Measurements from ENCODE around the gene GNAZ.

GNAZ gene

DNA sequence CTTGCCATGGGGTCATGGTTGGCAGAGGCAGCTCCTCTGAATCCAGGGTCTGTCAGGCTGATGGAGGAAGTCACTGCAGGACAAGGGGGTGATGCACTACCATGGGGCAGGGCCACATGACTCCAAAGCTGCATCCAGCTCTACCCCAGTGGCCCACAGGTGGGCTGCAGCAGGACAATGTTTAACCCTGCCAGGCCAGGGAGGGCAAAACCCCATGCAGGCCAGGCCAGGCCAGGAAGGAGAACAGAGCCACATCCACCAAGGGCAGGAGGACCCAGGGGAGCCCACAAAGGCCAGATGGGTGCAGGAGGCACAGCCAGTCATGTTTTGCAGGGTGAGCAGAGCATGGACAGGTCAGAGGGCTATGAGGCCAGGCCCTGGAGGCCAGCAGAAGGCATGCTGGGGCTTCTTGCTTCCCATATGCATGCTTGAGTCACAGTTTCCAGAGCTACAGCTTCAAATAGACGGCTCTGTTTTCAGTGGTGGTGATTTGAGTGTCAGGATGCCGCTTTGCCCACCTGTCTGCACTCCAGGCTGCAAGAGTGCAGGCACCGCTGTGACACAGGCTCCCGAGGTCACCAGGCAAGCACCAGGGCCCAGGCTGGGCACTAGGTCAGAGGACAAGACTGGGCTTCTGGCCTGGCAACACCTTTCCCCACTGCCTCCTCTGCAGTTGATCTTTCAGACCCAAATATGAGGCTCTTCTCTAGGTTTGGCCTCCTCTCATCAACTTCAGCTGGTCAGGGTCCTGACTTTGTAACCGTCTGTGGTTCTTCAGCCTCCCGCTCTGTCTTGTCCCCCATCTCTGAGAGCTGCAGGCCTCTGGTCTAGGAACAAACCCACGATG, 48.6 kb downstream of the GNAZ start:
- no peak for TF ChIP-seq CTCF (IDR thresholded peaks at IDR 0.05; ENCODE audit: extremely low read depth, missing control alignments)
- no peak for DNase-seq (ENCODE audit: low spot score)

GRCh38 chr22:23119494-23120414, 49.4 kb downstream of the GNAZ start:
- no peak for TF ChIP-seq CTCF (IDR thresholded peaks at IDR 0.05; ENCODE audit: extremely low read depth, missing control alignments)
- DNase-seq (ENCODE audit: low spot score) = peak; percentile 32

- DNase-seq (ENCODE audit: low spot score) = no peak
- no peak for TF ChIP-seq CTCF (IDR thresholded peaks at IDR 0.05; ENCODE audit: extremely low read depth, missing control alignments)
Measured at GRCh38 chr22:23120415-23120899, 50.1 kb downstream of the GNAZ start.

DNA sequence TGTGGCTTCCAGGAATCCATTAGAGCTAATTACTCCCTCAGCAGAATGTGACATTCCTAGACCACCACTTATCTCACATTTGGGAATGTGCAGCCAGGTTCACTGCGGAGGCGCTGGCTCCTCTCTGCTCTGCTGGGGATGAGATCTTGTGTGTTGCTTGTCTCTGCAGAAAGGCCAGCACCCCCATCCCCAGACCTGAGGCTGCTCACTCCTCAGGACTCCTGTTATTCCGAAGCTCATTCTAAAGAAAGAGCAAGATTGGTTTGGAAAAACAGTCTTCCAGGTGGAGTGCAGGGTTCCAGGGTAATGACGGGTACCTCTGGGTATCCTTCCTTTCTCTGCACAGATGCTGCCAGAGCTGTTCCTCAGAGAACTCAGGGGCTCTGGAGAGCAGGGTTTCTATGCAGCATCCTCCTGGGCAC, 50.7 kb downstream of the GNAZ start:
- TF ChIP-seq CTCF (IDR thresholded peaks at IDR 0.05; ENCODE audit: extremely low read depth, missing control alignments) = no peak
- DNase-seq (ENCODE audit: low spot score) = no peak

GRCh38 chr22:23121424-23121823, 51.1 kb downstream of the GNAZ start:
- DNase-seq (ENCODE audit: low spot score) = no peak
- no peak for TF ChIP-seq CTCF (IDR thresholded peaks at IDR 0.05; ENCODE audit: extremely low read depth, missing control alignments)

DNA sequence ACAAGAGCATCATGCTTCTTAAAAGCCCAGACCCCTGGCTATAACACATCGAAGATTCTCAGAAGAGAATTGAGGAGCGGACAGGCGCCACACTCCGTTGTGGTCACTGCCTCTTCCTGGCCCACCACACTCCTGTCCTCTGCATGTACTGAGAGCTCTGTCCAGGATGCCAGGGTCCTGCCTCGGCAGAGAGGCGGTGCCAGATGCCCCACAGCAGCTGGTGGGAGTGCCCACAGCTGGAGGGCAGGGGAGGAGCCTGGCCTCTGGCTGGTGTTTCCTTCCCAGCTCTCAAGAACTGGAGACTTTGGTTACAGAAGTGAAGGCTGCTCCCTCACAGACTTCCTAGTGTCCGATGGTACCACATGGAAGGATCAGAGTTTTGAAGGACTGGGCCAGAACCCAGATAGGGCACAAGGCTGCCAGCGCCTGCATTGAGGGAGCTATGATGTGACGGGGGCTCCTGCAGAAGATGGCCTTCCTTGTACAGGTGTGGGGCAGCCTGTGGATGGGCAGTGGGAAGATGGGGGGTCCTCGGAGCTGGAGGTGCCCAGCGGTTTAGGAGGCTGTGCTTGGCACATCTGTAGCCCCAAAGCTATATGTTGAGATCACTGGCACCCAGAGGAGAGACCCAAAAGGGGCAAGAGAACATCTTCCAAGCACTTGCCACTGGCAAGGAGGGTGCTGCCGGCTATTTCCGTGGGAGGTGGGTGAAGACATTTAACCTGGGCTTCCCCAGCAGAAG, 52.1 kb downstream of the GNAZ start:
- no peak for TF ChIP-seq CTCF (IDR thresholded peaks at IDR 0.05; ENCODE audit: extremely low read depth, missing control alignments)
- DNase-seq (ENCODE audit: low spot score) = no peak
